SH-SY5Y (cell line): Measurements from ENCODE around the gene SEMA4G.

Experiments
- GATA2 ChIP-seq: IDR thresholded peaks from 2 replicates; pipeline ENCODE4 v1.6.1; 2011; ENCODE audit warnings: mild to moderate bottlenecking, low read depth, low read length
- GATA3 ChIP-seq: IDR thresholded peaks from 2 replicates; pipeline ENCODE4 v1.6.1; 2011; ENCODE audit warnings: low read depth, mild to moderate bottlenecking, low read length, moderate library complexity

DNA sequence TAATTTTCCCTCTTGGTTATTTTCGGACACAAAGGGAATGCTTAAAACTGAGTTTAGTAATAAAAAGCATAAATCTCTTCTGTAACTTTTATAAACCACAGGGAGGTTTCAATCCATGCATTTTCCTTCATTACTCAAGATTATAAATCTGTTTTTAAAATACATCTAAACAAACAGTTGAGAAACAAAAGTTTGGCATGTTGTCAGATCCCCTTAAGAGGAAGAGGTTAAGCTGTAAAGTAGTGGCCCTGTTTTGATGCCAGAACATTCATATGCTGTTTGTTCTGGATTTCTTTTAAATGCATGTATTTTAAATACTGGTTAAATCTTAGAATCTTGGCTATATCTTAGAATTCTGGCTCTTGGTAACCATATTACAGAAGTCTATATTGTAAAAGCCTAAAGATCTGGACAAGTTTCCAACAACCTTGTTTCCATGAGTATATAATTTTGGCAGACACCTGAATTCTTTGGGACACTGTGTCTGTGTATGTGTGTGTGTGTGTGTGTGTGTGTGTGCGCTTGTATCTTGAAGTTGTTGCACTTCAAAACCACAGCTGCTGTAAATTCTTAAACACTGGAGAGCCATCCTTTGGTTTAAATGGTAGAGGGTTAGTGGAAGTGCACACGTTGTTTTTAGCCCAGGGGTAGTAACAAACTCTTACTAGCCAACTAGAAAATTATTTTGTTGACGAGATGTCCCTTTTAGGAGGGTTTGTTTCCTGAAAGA lies 6.8 kb upstream of the SEMA4G start:
- TF ChIP-seq GATA3 (no peak), GATA2 (no peak)
